ENCODE data around the gene CCDC188.

DNA sequence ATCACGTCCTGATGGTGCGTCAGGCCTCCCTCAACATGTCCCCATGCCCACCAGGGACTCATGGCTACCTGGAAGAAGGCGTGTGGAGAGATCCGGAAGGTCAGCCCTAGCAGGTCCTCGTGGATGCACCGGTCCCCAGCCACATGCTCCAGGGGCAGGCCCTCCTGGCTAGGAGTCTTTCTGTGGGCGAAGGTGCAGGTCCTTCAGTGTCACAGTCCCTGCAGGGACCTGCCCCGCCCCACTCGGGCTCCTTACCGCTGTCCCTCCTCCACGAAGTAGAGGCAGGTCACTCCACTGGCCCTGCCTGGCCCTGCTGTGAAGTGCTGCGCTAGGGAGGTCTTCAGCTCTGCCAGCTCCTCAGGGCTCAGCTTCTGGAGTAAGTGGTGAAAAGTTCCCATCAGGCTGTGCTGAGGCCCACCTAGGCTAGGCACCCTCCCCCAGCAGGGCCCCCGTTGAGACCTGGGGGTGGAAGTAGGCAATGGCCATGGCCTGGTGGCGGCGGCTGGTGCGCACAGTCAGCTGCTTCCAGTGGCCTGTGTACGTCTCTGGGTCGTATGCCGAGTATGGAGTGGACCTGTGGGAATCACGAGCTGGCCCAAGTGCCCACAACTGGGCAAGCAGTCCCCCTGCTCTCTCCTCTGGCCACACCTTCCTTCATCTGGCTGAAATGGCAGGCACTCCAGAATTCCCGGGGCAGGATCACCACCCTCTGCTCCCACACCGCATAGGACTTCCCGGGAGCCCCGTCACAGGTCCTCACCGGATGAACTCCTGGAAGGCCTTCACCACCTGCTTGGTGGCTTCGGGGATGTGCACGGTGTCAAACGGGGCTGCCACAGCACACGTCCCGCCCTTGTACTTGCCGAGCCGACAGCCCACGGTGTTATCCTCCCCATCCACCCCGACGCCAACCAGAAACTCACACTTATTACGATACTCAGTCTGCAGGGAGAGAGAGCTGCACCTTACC, 36.1 kb downstream of the CCDC188 start:
- TF ChIP-seq, protein P1, sequence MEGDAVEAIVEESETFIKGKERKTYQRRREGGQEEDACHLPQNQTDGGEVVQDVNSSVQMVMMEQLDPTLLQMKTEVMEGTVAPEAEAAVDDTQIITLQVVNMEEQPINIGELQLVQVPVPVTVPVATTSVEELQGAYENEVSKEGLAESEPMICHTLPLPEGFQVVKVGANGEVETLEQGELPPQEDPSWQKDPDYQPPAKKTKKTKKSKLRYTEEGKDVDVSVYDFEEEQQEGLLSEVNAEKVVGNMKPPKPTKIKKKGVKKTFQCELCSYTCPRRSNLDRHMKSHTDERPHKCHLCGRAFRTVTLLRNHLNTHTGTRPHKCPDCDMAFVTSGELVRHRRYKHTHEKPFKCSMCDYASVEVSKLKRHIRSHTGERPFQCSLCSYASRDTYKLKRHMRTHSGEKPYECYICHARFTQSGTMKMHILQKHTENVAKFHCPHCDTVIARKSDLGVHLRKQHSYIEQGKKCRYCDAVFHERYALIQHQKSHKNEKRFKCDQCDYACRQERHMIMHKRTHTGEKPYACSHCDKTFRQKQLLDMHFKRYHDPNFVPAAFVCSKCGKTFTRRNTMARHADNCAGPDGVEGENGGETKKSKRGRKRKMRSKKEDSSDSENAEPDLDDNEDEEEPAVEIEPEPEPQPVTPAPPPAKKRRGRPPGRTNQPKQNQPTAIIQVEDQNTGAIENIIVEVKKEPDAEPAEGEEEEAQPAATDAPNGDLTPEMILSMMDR (IDR thresholded peaks at IDR 0.05; ENCODE audit: low read depth, low read length, poor library complexity, severe bottlenecking), result no peak
- no peak for TF ChIP-seq EZH2phosphoT487 (IDR thresholded peaks at IDR 0.05; ENCODE audit: borderline replicate concordance, low read length)

Measured in DOHH2 (cell line).